GM18517 (cell line): ENCODE results near the gene CES2.

Experiments used
- ATAC-seq: cut with Tn5 transposase; IDR thresholded peaks from one replicate; pipeline ENCODE4 v1.9.1; 2021; ENCODE audit warnings: mild to moderate bottlenecking, moderate library complexity; ENCODE audit not compliant: unreplicated experiment

Gene CES2

GRCh38 chr16:66918355-66918754 lies 17.0 kb upstream of the CES2 start:
- no peak for ATAC-seq

DNA sequence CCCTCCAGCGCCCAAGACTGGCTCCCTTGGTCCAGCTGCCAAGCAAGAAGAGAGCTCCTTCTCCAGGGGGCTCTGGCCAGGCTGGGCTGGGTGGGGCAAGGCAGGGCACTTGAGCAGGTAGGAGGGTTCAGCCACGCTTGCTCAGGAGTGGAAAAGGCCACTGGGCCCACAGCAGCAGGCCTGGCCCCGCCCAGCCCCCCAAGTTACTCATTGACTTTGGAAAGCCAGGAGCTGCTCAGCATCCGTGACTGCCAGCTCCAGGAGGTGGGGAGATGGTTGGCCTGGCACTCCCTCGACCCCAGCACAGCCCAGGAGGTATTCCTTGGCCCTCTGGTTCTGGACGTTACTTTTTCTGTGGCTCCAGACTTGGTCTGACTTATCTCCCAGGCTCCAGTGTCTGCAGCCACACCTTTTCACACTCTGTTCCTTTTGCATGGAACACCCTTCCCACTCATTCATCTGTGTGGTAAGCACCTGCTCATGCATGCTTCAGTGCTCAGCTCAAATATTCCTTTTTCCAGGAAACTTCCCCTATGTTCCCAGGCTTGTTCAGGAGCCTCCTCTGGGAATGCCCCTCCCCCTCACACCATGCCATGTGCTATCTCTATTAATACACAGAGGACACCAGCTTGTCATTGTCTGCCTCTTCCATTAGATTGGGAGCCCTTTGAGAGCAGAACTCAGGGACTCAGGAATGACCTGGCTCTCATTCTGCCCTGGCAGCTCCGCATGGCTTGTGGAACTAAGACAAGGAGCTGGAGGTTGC lies 16.3 kb upstream of the CES2 start, which contains the start of gene CDH16:
Gene CDH16 (minus strand): TSS at position 83 of the 766 bp plus-strand sequence. CDS start 820 bp downstream, outside the sequence.
- no peak for ATAC-seq

- ATAC-seq = no peak
These were observed 15.6 kb upstream of the CES2 start for GRCh38 chr16:66919569-66920298.

- ATAC-seq = no peak
These were observed 15.1 kb upstream of the CES2 start for GRCh38 chr16:66920299-66920590.

DNA sequence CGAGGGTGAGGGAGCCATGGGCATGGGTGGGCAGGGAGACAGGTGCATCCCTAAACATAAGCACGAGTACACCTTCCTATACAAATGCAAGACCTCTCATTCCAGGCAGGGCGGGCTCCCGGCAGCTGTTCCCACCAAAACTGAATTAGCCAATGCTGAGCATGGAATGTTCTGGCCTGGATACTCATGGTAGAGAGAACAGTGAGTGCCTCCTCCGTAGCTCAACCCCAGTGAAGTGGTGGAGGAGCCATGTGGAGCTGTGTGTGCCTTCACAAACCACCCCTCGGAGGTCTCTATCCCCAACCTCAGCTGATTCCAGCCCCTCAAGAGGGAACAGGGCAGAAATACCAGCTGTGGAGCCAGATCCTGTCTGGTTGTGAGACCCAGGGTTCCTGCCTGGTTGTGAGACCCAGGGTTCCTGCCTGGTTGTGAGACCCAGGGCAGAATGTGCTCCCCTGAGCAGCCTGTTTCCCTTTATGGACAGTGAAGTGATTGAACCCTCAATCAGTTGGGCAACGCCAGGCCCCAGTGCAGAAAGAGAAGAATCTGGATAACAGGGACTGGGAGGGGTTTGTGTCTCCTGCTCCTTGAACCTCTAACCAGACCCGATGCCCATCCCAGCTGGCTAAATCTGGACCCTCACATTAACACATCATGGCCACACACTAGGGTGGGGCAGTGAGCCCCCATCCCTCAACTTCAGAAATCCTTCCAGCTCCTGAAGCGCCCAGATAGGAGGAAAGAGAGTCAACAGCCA lies 14.2 kb upstream of the CES2 start:
- no peak for ATAC-seq

DNA sequence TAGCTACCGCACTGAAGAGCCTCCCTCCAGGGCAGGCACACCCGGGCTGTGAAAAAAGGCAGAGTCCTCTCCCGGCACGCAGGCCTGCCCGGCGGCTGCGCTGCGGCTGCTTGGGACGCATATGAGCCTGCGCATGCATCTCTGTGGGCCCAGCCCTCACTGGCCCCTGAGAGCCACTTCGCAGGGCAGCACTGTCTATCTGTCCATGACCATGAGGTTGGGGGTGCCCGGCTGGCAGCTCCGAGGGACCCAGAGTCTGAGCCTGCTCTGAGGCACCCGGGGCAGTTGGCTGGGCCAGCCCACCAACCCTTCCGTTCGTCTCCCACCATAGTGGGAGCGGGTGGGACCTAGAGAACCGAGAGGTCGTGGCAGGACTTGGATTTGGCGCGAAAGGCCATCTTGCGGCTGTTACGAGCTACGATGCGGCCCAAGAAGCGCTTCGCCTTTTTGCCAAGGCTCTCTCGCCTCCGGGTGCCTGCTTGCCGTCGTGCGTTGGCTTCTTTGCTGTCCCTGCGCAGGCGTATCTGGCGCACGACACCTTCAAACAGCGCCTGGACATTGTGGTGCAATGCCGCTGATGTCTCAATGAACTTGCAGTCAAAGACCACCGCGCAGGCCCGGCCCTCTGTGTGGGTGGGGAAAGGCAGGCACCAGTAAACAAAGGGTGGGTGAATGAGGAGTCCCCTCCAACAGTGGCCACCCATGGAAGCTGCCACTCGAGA lies 13.4 kb upstream of the CES2 start:
- no peak for ATAC-seq

DNA sequence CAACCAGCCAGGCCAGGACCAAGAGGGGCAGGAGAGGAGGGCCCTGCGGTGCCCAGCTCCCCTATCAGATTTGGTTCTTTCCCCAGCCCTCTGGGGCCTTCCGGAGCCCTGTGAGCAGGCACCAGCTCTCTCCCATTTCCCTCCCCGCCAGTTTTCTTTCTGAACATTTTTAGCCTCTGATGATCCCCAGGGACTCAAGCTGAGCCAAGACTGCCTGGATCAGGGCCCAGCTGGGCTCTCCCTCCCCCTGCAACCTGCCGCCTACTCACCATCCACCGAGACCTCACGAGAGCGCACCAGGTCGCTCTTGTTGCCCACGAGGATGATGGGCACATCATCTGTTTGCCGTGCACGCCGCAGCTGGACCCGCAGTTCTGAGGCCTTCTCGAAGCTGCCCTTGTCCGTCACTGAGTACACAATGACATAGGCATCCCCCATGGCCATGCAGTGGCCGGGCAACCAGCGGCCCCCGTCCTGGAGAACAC lies 12.0 kb upstream of the CES2 start:
- no peak for ATAC-seq

- ATAC-seq = no peak
These were observed 11.4 kb upstream of the CES2 start for GRCh38 chr16:66923866-66924265.

GRCh38 chr16:66924527-66925321 lies 10.6 kb upstream of the CES2 start:
- no peak for ATAC-seq

GRCh38 chr16:66925322-66925840 lies 9.9 kb upstream of the CES2 start, which contains the start of gene RRAD:
Gene RRAD (minus strand): TSS chr16:66925535. CDS start chr16:66925179, 356 bp downstream.
- no peak for ATAC-seq

DNA sequence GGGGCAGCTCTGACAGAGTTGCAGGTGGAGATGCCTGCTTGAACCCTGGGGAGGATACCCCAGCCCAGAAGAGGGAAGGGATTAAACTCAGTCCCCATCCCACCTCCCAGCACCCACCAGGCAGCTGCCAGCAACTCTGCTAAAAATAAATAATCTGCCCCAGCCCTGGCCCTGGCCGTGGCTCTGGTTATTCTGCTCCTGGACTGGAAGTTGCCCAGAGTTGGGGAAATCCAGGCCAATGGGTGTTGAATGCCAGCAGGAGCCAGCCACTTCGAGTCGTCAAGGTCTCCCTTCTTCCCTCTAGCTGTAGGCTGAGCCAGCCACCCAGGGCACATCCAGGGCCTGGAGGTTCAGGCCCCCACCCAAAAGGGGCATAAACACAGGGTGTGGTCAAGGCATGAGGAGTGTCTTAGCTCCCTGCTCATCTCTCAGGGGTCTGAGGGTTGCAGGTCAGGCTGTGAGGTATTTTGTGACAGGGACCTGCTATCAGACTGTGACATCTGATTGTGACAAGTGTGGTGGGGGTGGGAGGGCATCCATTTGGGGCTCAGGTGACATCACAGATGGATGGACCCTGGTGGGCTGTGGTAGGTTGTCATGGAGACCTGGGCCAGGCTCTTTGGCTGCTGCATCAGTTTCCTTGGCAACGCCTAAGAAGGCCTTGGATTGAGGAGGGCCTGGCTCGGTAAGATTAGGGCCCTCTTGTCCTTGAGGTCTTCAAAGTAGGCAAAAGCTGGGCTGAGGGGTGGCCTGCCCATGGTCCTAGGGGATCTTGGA lies 9.0 kb upstream of the CES2 start:
- no peak for ATAC-seq

GRCh38 chr16:66926961-66927436 lies 8.3 kb upstream of the CES2 start:
- no peak for ATAC-seq

DNA sequence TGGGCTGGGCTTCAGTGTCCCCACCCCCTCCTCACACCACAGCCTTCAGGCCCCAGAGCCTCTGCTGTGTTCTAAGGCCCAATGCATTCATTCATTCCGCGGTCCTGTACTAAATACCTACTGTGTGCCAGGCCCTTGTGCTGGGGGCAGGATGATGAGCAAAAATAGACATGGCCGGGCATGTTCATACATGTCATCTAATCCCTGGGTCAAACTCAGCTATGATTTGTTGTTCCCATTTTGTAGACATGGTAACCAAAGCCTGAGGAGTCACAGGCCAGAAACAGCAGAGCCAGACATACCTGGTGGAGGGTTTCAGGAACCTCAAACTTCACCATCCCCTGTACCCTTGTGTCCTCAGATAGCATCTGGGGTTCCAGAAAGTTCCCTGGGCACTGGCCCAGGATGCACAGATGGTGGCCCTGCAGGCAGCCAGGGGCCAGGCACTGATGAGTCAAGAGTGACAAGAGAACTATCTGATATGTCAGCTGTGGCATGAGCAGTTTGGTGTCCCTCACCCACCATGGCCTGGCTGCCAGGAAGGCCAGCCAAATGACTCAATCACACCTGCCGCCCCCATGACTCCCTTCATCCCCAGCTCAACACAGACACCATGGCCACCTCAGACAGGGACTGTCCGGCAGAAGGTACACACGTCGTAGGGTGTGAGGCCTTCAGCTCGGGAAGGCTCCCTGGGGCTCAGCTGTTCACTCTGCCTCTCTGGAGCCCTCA lies 7.2 kb upstream of the CES2 start:
- ATAC-seq = no peak

DNA sequence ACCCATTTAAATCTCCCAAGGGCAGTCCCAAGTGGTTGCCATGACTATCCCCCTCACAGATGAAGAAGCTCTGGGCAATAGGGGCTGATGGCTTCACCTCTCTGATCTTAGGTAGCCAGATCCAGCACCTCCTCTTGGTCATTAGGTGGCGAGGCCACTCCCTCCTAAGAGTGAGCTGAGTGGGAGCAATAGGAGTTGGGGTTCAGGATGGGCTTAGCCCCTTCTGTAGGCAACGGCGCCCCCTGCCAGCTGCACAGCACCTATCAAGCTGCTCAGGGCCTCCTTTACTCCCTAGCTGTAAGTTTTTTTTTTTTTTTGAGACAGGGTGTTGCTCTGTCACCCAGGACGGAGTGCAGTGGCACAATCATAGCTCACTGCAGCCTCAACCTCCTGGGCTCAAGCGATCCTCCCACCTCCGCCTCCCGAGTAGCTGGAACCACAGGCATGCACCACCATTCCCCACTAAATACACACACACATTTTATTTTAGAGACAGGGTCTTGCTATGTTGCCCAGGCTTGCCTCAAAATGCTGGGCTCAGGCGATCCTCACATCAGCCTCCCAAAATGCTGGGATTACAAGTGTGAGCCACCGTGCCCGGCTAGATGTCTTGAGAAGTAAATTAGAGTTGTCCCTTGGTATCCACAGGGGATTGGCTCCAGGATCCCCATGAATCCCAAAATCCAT lies 6.5 kb upstream of the CES2 start:
- no peak for ATAC-seq

DNA sequence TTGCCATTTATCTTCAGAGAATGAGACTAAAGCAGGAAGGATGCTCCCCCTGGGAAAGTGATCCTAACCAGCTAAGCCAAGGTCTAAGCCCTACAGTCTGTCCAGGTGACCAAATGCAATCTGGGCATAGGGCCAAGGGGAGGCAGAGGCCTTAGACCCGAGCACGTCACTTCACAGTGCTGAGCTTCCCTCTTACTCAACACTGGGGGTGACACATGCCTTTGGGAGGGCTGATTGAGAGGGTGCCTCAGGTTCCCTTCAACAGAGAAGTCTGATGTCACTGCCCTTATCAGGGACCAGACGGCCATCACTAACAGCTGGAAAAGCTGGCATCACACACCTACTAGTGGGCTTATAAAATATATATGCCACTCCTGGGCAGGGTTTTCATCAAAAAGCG lies 5.1 kb upstream of the CES2 start:
- no peak for ATAC-seq

- ATAC-seq = no peak
These were observed 3.7 kb upstream of the CES2 start for GRCh38 chr16:66931665-66932064.

- ATAC-seq = no peak
These were observed 3.2 kb upstream of the CES2 start for GRCh38 chr16:66932076-66932475.

DNA sequence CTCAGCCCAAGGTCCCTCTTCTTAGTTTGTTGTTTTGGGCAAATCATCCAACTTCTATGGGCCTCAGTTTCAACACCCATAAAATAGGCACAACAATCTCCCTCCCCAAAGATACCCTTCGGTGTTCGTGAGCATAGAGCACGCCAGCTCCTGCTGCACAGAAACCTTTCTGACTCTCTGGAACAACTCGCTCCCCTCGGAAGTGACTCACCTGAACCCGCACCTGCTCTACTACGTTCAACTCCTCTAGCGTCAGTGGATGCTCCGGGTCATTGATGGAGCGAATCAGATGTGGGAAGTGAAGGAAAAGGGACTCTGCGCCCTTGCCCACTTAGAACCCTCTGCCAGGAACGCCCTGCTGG lies 1.6 kb upstream of the CES2 start:
- ATAC-seq = peak; percentile 3
